ENCODE data around the gene WDR4.

DNA sequence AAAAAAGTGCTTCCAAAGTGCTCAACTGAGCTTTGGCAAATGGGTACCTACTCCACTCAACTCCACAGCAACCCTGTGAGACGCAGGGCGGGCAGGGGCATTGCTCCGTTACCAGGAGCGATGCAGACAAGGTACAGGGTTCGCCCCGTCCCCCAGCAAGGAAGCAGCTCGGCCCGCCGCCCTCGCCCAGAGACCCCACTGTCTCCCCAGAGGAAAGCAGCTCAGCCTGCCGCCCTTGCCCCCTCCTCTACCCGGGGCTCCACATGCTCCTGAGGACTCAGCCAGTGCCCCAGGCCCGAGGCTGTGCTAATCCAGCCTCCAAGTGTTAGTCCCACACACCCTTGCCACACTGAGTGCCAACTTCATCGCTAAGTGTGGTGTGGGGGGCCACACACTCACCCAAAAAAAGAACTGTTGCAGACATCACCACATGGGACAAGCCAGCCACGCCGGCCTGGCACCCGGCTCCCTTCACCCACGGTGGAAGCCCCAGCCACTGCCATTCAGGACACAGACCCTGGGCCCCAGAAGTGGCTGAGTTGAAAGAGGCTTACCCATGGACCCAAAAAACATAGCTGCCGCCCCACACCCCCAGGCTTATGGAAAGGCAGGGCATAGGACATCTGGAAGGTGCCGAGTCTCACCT lies 26.3 kb downstream of the WDR4 start:
- TF ChIP-seq, protein P1, sequence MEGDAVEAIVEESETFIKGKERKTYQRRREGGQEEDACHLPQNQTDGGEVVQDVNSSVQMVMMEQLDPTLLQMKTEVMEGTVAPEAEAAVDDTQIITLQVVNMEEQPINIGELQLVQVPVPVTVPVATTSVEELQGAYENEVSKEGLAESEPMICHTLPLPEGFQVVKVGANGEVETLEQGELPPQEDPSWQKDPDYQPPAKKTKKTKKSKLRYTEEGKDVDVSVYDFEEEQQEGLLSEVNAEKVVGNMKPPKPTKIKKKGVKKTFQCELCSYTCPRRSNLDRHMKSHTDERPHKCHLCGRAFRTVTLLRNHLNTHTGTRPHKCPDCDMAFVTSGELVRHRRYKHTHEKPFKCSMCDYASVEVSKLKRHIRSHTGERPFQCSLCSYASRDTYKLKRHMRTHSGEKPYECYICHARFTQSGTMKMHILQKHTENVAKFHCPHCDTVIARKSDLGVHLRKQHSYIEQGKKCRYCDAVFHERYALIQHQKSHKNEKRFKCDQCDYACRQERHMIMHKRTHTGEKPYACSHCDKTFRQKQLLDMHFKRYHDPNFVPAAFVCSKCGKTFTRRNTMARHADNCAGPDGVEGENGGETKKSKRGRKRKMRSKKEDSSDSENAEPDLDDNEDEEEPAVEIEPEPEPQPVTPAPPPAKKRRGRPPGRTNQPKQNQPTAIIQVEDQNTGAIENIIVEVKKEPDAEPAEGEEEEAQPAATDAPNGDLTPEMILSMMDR (IDR thresholded peaks at IDR 0.05), result no peak
- TF ChIP-seq NR1H2 (CRISPR knock-in tag; IDR thresholded peaks at IDR 0.05), result no peak
- TF ChIP-seq JUN (CRISPR knock-in tag; IDR thresholded peaks at IDR 0.05), result no peak
- no peak for TF ChIP-seq EMX1 (CRISPR knock-in tag; IDR thresholded peaks at IDR 0.05)
- TF ChIP-seq ZNF423 (CRISPR knock-in tag; IDR thresholded peaks at IDR 0.05), result no peak
- TF ChIP-seq ZNF263 (CRISPR knock-in tag; IDR thresholded peaks at IDR 0.05; ENCODE audit: low read depth), result no peak
- no peak for TF ChIP-seq ZSCAN18 (CRISPR knock-in tag; IDR thresholded peaks at IDR 0.05)
- no peak for TF ChIP-seq NFE2L1 (CRISPR knock-in tag; IDR thresholded peaks at IDR 0.05)
- no peak for TF ChIP-seq CBFB (CRISPR knock-in tag; IDR thresholded peaks at IDR 0.05; ENCODE audit: low read depth)
- no peak for TF ChIP-seq IRF1 (CRISPR knock-in tag; IDR thresholded peaks at IDR 0.05)
- no peak for TF ChIP-seq TP53 (CRISPR knock-in tag; IDR thresholded peaks at IDR 0.05)
